LoVo (cell line): Measurements from ENCODE around the gene SPIN1.

Experiments used
- DNase-seq: peaks from one replicate; pipeline ENCODE4 v3.0.0-alpha.2; 2016; ENCODE audit warnings: low spot score

SPIN1 gene

GRCh38 chr9:88498880-88499279 lies 110.6 kb downstream of the SPIN1 start:
- no peak for DNase-seq

- DNase-seq: no peak
Measured at GRCh38 chr9:88501086-88501485, 112.8 kb downstream of the SPIN1 start.

GRCh38 chr9:88502552-88503034 lies 114.3 kb downstream of the SPIN1 start:
- no peak for DNase-seq

GRCh38 chr9:88503081-88503844 lies 115.0 kb downstream of the SPIN1 start:
- no peak for DNase-seq

GRCh38 chr9:88503845-88504764 lies 115.9 kb downstream of the SPIN1 start:
- no peak for DNase-seq

DNA sequence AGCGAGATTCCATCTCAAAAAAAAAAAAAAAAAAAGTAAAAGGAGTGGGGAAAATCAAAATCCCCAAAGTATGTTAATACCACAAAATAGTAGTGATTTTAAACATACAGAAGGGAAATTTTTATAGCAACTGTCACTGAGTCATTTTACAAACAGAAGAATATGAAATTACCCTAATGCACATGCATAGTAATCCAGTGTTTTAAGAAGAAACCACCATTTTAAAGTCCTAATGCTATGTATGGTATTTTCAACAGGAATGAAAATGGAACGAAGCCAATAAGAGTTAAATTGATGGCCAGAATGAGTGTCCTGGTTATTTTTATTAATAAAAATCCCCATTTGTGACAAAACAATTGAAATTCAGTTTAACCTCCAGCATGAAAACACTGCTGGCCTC lies 120.1 kb downstream of the SPIN1 start:
- no peak for DNase-seq

DNA sequence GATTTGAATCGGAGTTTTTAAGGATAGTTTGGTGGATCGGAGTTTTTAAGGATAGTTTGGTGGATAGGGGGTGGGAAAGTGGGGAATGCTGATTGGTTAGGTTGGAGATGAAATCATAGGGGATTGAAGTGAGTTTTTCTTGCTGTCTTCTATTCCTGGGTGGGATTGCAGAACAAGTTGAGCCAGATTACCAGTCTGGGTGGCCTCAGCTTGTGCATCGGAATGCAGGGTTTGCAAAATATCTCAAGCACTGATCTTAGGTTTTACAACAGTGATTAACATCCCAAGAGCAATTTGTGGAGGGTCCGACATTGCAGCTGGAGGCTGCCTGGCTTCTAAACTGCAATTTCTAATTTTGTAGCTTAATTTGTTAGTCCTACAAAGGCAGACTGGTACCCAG lies 123.7 kb downstream of the SPIN1 start:
- DNase-seq: no peak

DNA sequence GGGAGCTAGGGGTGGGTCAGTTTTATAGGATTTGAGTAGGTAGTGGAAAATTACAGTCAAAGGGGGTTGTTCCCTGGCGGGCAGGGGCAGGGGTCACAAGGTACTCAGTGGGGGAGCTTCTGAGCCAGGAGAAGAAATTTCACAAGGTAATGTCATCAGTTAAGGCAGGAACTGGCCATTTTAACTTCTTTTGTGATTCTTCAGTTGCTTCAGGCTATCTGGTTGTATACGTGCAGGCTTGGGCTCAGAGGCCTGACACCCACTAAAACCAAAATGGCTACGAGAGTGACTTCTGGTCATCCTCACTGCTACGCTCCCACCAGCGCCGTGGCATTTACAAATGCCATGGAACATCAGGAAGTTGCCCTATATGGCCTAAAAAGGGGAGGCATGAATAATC lies 126.0 kb downstream of the SPIN1 start:
- DNase-seq: no peak

GRCh38 chr9:88521308-88521707 lies 133.1 kb downstream of the SPIN1 start:
- no peak for DNase-seq

GRCh38 chr9:88522360-88522759 lies 134.1 kb downstream of the SPIN1 start:
- DNase-seq: no peak

DNA sequence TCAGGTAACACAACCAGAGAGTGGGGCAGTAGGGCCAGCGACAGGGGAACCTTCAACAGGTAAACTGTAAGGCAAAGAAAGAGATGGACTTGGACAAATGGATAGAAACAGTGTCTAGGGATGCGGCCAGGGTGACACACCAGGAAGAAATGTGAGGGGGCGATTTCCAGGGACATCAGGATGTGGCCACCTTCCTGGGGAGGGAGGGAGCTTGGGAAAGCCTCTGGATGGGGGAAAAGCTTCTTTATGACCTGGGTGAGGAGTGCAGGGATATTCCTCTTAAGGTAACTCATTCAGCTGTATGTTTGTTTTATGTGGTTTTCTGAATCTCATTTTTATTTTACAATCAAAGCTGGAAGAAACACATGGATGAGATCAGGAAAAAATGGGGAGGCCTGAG lies 134.8 kb downstream of the SPIN1 start:
- DNase-seq: no peak

- no peak for DNase-seq
Measured at GRCh38 chr9:88524911-88525310, 136.7 kb downstream of the SPIN1 start.

GRCh38 chr9:88527618-88528017 lies 139.4 kb downstream of the SPIN1 start:
- no peak for DNase-seq
